ENCODE measurements around the gene AQP1. TPM values are rescaled to one million over a fixed set of nuclear protein-coding genes. Genes with fewer than 3 reads are reported as not detected.

The AQP1 gene
- total RNA-seq, 1 experiment from 2014 or later, result 0.15 TPM

- Histone ChIP-seq H3K56ac (ENCODE audit: insufficient read length, low read depth, low read length) (no peak overlapping the region), H2BK5ac (ENCODE audit: insufficient read length, low read length) (no peak overlapping the region), H3K14ac (ENCODE audit: insufficient read depth, low read length) (no peak overlapping the region), H3K79me1 (ENCODE audit: insufficient read depth, low read depth, low read length, poor library complexity, severe bottlenecking) (no peaks in the 10 kb centered on the region), H3K4ac (ENCODE audit: low read depth, low read length) (no peak overlapping the region), H2BK120ac (ENCODE audit: low read depth, low read length, poor library complexity, severe bottlenecking) (no peak overlapping the region), H3K79me2 (ENCODE audit: insufficient read depth, low read length) (no peaks in the 10 kb centered on the region), H4K20me1 (ENCODE audit: control insufficient read depth, insufficient read depth, insufficient read length) (no peaks in the 10 kb centered on the region), H3T11ph (ENCODE audit: low read length) (no peak overlapping the region), H3K4me1 (ENCODE audit: insufficient read depth, low read length) (no peaks in the 10 kb centered on the region), H2BK20ac (ENCODE audit: low read depth, low read length, poor library complexity, severe bottlenecking) (no peak overlapping the region), H4K5ac (ENCODE audit: insufficient read length, low read depth, low read length) (no peak overlapping the region), H2AFZ (ENCODE audit: low read length) (no peak overlapping the region), H3K27me3 (ENCODE audit: insufficient read depth, low read length) (no peaks in the 10 kb centered on the region), H4K91ac (ENCODE audit: insufficient read length, low read depth, low read length) (no peak overlapping the region), H2AK5ac (ENCODE audit: insufficient read length, low read length) (no peak overlapping the region), H3K4me2 (ENCODE audit: insufficient read depth, insufficient read length, low read length) (no peak overlapping the region), H3K23ac (ENCODE audit: insufficient read length, low read depth, low read length) (no peak overlapping the region), H3K18ac (ENCODE audit: insufficient read length, low read depth, low read length) (no peak overlapping the region), H4K8ac (replicated peaks; ENCODE audit: insufficient read length, low read depth, low read length) (no peak overlapping the region), H3K9ac (ENCODE audit: extremely low read depth, insufficient read length, low read length) (no peak overlapping the region), H3K27ac (ENCODE audit: insufficient read length, low read depth, low read length) (no peak overlapping the region), H2BK15ac (ENCODE audit: low read depth, low read length) (no peak overlapping the region), H3K9me3 (ENCODE audit: control insufficient read depth, low read depth, low read length) (no peaks in the 10 kb centered on the region), H3K23me2 (ENCODE audit: insufficient read length, low read depth, low read length, poor library complexity, severe bottlenecking) (no peaks in the 10 kb centered on the region), H2BK12ac (ENCODE audit: insufficient read length, low read depth, low read length) (no peak overlapping the region)
- Mint-ChIP-seq H3K27me3 (ENCODE audit: low read depth) (peaks cover 2% of the 10 kb centered on the region), H3K36me3 (ENCODE audit: insufficient read depth in 1 of 3, low read depth in 3 of 3) (0 out of 7 replicates have a peak, but pooled peaks cover 0 to 5% (median 0%) of the 10 kb centered on the region in 3 experiments), H3K4me3 (no peak overlapping the region), H3K27ac (no peak overlapping the region; a peak in 1 of 7 replicates), H3K4me1 (peaks cover 2 to 4% of the 10 kb centered on the region in 2 experiments; a peak in 1 of 4 replicates), H3K9me3 (0 out of 5 replicates have a peak, but pooled peaks cover 0 to 3% of the 10 kb centered on the region in 2 experiments)
- DNase-seq, result no peak
- no CpG with 5 or more reads among the region's 13 CpGs for WGBS (ENCODE audit: extremely low coverage, insufficient read length, low lambda C conversion rate)
- TF ChIP-seq CTCF (conservative IDR thresholded peaks at IDR 0.05), result no peak
Measured at GRCh38 chr7:30869794-30870611, 41.6 kb upstream of the AQP1 start.

All from H9 (cell line).